HEK293 (cell line): ENCODE data around the gene CDK14.

Source experiments
- CTCF ChIA-PET: fragments of 350-600 bp; formaldehyde crosslinking; extraction: SDS; loops from one replicate; lab custom pipeline; 2021; ENCODE audit warnings: antibody characterized with exemption; lab: Yijun Ruan, JAX
- POLR2A ChIA-PET: fragments of 300-600 bp; formaldehyde crosslinking; extraction: SDS; loops from one replicate; lab custom pipeline; 2020; ENCODE audit warnings: antibody characterized with exemption, inconsistent platforms; lab: Yijun Ruan, JAX
- H3K27ac ChIP-seq: fragments of 200-500 bp; sonication (Bioruptor generic); 2 replicates; pipeline ENCODE4 v1.5.1; 2014; ENCODE audit warnings: low read depth, low read length, control low read depth, inconsistent platforms; ENCODE audit errors: extremely low read depth
- H3K36me3 ChIP-seq, 2 experiments: fragments of 200-500 bp in 1 of 2; sonication (Bioruptor generic) in 1 of 2; 1 replicate in 1 of 2; 2 replicates in 1 of 2; pipeline ENCODE4 v1.5.1; 2014 to 2017; ENCODE audit warnings: inconsistent platforms in 2 of 2, low read length in 2 of 2; ENCODE audit not compliant: control insufficient read depth in 2 of 2, insufficient read depth in 1 of 2
- H3K4me1 ChIP-seq: fragments of 200-500 bp; sonication (Bioruptor generic); 2 replicates; pipeline ENCODE4 v1.5.1; 2014; ENCODE audit warnings: mild to moderate bottlenecking, low read length, inconsistent platforms; ENCODE audit not compliant: control insufficient read depth, insufficient read depth
- H3K4me3 ChIP-seq: 2 replicates; pipeline ENCODE4 v1.5.1; 2011; ENCODE audit warnings: low read depth, mild to moderate bottlenecking, control low read depth, low read length, moderate library complexity
- H3K9me3 ChIP-seq: fragments of 200-500 bp; sonication (Bioruptor generic); 2 replicates; pipeline ENCODE4 v1.5.1; 2014; ENCODE audit warnings: low read depth, low read length, inconsistent platforms; ENCODE audit not compliant: control insufficient read depth, insufficient read depth
- BCL11A ChIP-seq: fragments of 450-650 bp; formaldehyde crosslinking; IDR thresholded peaks from 2 replicates; pipeline ENCODE4 v1.5.1; 2016; ENCODE audit warnings: low read depth, missing biosample characterization, missing genetic modification characterization
- GLI4 ChIP-seq: fragments of 450-650 bp; formaldehyde crosslinking; IDR thresholded peaks from 2 replicates; pipeline ENCODE4 v1.5.1; 2016; ENCODE audit warnings: missing biosample characterization, missing genetic modification characterization
- MYNN ChIP-seq: fragments of 450-650 bp; formaldehyde crosslinking; IDR thresholded peaks from 2 replicates; pipeline ENCODE4 v1.5.1; 2016; ENCODE audit warnings: missing biosample characterization, missing genetic modification characterization, borderline replicate concordance
- REPIN1 ChIP-seq: fragments of 450-650 bp; formaldehyde crosslinking; IDR thresholded peaks from 2 replicates; pipeline ENCODE4 v1.5.1; 2017; ENCODE audit warnings: missing biosample characterization, missing genetic modification characterization, low read depth
- SP7 ChIP-seq: fragments of 450-650 bp; formaldehyde crosslinking; IDR thresholded peaks from 2 replicates; pipeline ENCODE4 v1.5.1; 2016; ENCODE audit warnings: missing biosample characterization, missing genetic modification characterization
- YY2 ChIP-seq: fragments of 450-650 bp; formaldehyde crosslinking; IDR thresholded peaks from 2 replicates; pipeline ENCODE4 v1.5.1; 2016; ENCODE audit warnings: missing biosample characterization, missing genetic modification characterization
- ZBTB48 ChIP-seq: fragments of 450-650 bp; formaldehyde crosslinking; IDR thresholded peaks from 2 replicates; pipeline ENCODE4 v1.5.1; 2016; ENCODE audit warnings: missing biosample characterization, missing genetic modification characterization
- ZBTB8A ChIP-seq: fragments of 450-650 bp; formaldehyde crosslinking; IDR thresholded peaks from 2 replicates; pipeline ENCODE4 v1.5.1; 2016; ENCODE audit warnings: missing biosample characterization, missing genetic modification characterization
- ZFP3 ChIP-seq: fragments of 450-650 bp; formaldehyde crosslinking; IDR thresholded peaks from 2 replicates; pipeline ENCODE4 v1.5.1; 2016; ENCODE audit warnings: low read depth, missing biosample characterization, missing genetic modification characterization
- ZFP41 ChIP-seq: fragments of 450-650 bp; formaldehyde crosslinking; IDR thresholded peaks from 2 replicates; pipeline ENCODE4 v1.5.1; 2016; ENCODE audit warnings: missing biosample characterization, missing genetic modification characterization, borderline replicate concordance
- ZNF148 ChIP-seq: fragments of 450-650 bp; formaldehyde crosslinking; IDR thresholded peaks from 2 replicates; pipeline ENCODE4 v1.5.0; 2017; ENCODE audit warnings: missing biosample characterization, missing genetic modification characterization, borderline replicate concordance
- ZNF214 ChIP-seq: fragments of 450-650 bp; formaldehyde crosslinking; IDR thresholded peaks from 2 replicates; pipeline ENCODE4 v1.5.1; 2017; ENCODE audit warnings: missing biosample characterization, mild to moderate bottlenecking, missing genetic modification characterization, borderline replicate concordance
- ZNF221 ChIP-seq: fragments of 450-650 bp; formaldehyde crosslinking; IDR thresholded peaks from 2 replicates; pipeline ENCODE4 v1.5.1; 2017; ENCODE audit warnings: missing biosample characterization, missing genetic modification characterization, borderline replicate concordance
- ZNF266 ChIP-seq: fragments of 450-650 bp; formaldehyde crosslinking; IDR thresholded peaks from 2 replicates; pipeline ENCODE4 v1.5.1; 2016; ENCODE audit warnings: missing biosample characterization, missing genetic modification characterization, low read depth
- ZNF416 ChIP-seq: fragments of 450-650 bp; formaldehyde crosslinking; IDR thresholded peaks from 2 replicates; pipeline ENCODE4 v1.5.1; 2016; ENCODE audit warnings: missing biosample characterization, missing genetic modification characterization
- ZNF426 ChIP-seq: fragments of 450-650 bp; formaldehyde crosslinking; IDR thresholded peaks from 2 replicates; pipeline ENCODE4 v1.5.1; 2017; ENCODE audit warnings: missing biosample characterization, missing genetic modification characterization, mild to moderate bottlenecking, inconsistent platforms, moderate library complexity
- ZNF48 ChIP-seq: fragments of 450-650 bp; formaldehyde crosslinking; IDR thresholded peaks from 2 replicates; pipeline ENCODE4 v1.5.1; 2016; ENCODE audit warnings: missing biosample characterization, missing genetic modification characterization
- ZNF521 ChIP-seq: fragments of 450-650 bp; formaldehyde crosslinking; IDR thresholded peaks from 2 replicates; pipeline ENCODE4 v1.5.1; 2017; ENCODE audit warnings: missing biosample characterization, mild to moderate bottlenecking, missing genetic modification characterization
- ZNF548 ChIP-seq: fragments of 450-650 bp; formaldehyde crosslinking; IDR thresholded peaks from 2 replicates; pipeline ENCODE4 v1.5.1; 2016; ENCODE audit warnings: missing biosample characterization, missing genetic modification characterization
- ZNF596 ChIP-seq: fragments of 450-650 bp; IDR thresholded peaks from 2 replicates; pipeline ENCODE4 v1.5.0; 2018; ENCODE audit warnings: missing biosample characterization, mild to moderate bottlenecking, missing genetic modification characterization, moderate library complexity
- ZNF610 ChIP-seq: fragments of 450-650 bp; formaldehyde crosslinking; IDR thresholded peaks from 2 replicates; pipeline ENCODE4 v1.5.1; 2016; ENCODE audit warnings: missing biosample characterization, missing genetic modification characterization, borderline replicate concordance
- ZNF654 ChIP-seq: fragments of 450-650 bp; formaldehyde crosslinking; IDR thresholded peaks from 2 replicates; pipeline ENCODE4 v1.5.1; 2016; ENCODE audit warnings: low read depth, missing biosample characterization, missing genetic modification characterization
- ZNF670 ChIP-seq: fragments of 450-650 bp; formaldehyde crosslinking; IDR thresholded peaks from 2 replicates; pipeline ENCODE4 v1.5.1; 2016; ENCODE audit warnings: missing biosample characterization, missing genetic modification characterization, low read depth
- ZNF677 ChIP-seq: fragments of 450-650 bp; IDR thresholded peaks from 2 replicates; pipeline ENCODE4 v1.5.0; 2018; ENCODE audit warnings: missing biosample characterization, mild to moderate bottlenecking, missing genetic modification characterization, moderate library complexity
- ZNF768 ChIP-seq: fragments of 450-650 bp; formaldehyde crosslinking; IDR thresholded peaks from 2 replicates; pipeline ENCODE4 v1.5.1; 2018; ENCODE audit warnings: missing biosample characterization, mild to moderate bottlenecking, missing genetic modification characterization
- ZNF776 ChIP-seq: fragments of 450-650 bp; formaldehyde crosslinking; IDR thresholded peaks from 2 replicates; pipeline ENCODE4 v1.5.0; 2017; ENCODE audit warnings: missing biosample characterization, missing genetic modification characterization, borderline replicate concordance
- ZNF777 ChIP-seq: fragments of 450-650 bp; formaldehyde crosslinking; IDR thresholded peaks from 2 replicates; pipeline ENCODE4 v1.5.1; 2017; ENCODE audit warnings: missing biosample characterization, missing genetic modification characterization, borderline replicate concordance
- ZSCAN16 ChIP-seq: fragments of 450-650 bp; formaldehyde crosslinking; IDR thresholded peaks from 2 replicates; pipeline ENCODE4 v1.5.1; 2016; ENCODE audit warnings: missing biosample characterization, missing genetic modification characterization
- ZSCAN23 ChIP-seq: fragments of 450-650 bp; formaldehyde crosslinking; IDR thresholded peaks from 2 replicates; pipeline ENCODE4 v1.5.1; 2016; ENCODE audit warnings: missing biosample characterization, missing genetic modification characterization
- ZSCAN30 ChIP-seq: fragments of 450-650 bp; IDR thresholded peaks from 2 replicates; pipeline ENCODE4 v1.5.1; 2018; ENCODE audit warnings: missing biosample characterization, mild to moderate bottlenecking, missing genetic modification characterization, moderate library complexity
- TF ChIP-seq, protein P1 (sequence below): fragments of 450-650 bp; formaldehyde crosslinking; IDR thresholded peaks from 2 replicates; pipeline ENCODE4 v1.5.1; 2016; ENCODE audit warnings: missing biosample characterization, missing genetic modification characterization

CDK14 gene

DNA sequence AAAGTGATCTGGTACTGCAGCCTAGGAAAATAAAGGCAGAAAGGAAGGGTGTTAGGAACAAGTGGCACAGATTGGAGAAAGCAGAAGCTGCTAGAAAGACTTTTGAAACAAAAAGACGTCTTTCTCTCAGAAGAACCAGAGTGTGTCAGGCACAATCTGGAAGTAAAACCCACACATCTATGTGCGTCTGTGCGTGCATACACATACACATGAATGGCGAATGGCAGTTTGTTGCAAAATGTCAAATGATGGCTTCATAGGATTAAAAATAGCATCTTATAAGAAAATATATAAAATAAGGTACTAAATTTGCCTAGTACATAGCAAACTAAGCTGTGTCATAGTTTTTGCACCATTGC is 246.3 kb downstream of the CDK14 start (continued):
- TF ChIP-seq ZNF148 (tag by site-specific recombination), result no peak

DNA sequence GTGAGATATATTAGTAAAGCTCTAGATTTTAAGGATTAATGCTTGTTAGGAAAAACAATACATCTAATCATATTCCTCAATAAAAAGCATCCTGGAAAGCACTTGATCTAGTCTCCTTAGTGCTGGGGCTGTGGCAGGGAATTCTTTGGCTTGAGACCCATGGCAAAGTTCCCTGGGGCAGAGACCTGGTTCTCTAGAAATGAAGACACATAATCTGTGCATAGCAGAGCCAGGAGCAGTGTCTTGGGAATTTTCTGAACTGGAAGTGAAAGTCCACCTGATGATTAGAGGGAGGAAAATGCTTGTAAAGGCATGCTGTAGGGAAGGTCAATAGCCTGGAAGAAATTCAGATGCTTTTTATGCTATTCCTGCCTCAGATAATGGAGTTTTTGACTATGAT is 247.4 kb downstream of the CDK14 start:
- Histone ChIP-seq H3K4me3 (no peak overlapping the region), H3K27ac (no peak overlapping the region), H3K36me3 (no peaks in the 10 kb centered on the region), H3K9me3 (no peaks in the 10 kb centered on the region), H3K4me1 (no peaks in the 10 kb centered on the region)
- ChIA-PET POLR2A (no interaction called here), CTCF (interaction anchor here (0.5 to 0.7 kb wide), 2 partner anchors 117 to 129 kb away, joined by 3 to 4 read pairs; no protein-coding TSS in a partner anchor)
- TF ChIP-seq ZNF48 (tag by site-specific recombination), result no peak
- no peak for TF ChIP-seq ZFP3
- TF ChIP-seq, protein P1, sequence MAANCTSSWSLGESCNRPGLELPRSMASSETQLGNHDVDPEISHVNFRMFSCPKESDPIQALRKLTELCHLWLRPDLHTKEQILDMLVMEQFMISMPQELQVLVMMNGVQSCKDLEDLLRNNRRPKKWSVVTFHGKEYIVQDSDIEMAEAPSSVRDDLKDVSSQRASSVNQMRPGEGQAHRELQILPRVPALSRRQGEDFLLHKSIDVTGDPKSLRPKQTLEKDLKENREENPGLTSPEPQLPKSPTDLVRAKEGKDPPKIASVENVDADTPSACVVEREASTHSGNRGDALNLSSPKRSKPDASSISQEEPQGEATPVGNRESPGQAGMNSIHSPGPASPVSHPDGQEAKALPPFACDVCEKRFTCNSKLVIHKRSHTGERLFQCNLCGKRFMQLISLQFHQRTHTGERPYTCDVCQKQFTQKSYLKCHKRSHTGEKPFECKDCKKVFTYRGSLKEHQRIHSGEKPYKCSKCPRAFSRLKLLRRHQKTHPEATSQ (tag by site-specific recombination), result no peak
- TF ChIP-seq ZNF221 (tag by site-specific recombination), result no peak
- TF ChIP-seq ZNF426 (tag by site-specific recombination), result no peak
- no peak for TF ChIP-seq ZNF266
- TF ChIP-seq BCL11A, result no peak
- TF ChIP-seq SP7 (tag by site-specific recombination), result no peak
- no peak for TF ChIP-seq ZNF670 (tag by site-specific recombination)
- TF ChIP-seq ZNF677 (tag by site-specific recombination), result no peak
- no peak for TF ChIP-seq ZNF596 (tag by site-specific recombination)
- TF ChIP-seq ZBTB8A (tag by site-specific recombination), result no peak
- TF ChIP-seq YY2 (tag by site-specific recombination), result no peak
- TF ChIP-seq ZSCAN30 (tag by site-specific recombination), result no peak
- TF ChIP-seq ZNF610 (tag by site-specific recombination), result no peak
- no peak for TF ChIP-seq ZNF548
- no peak for TF ChIP-seq ZNF777 (tag by site-specific recombination)
- TF ChIP-seq ZBTB48 (tag by site-specific recombination), result no peak
- TF ChIP-seq ZNF654, result no peak
- TF ChIP-seq ZNF416, result no peak

DNA sequence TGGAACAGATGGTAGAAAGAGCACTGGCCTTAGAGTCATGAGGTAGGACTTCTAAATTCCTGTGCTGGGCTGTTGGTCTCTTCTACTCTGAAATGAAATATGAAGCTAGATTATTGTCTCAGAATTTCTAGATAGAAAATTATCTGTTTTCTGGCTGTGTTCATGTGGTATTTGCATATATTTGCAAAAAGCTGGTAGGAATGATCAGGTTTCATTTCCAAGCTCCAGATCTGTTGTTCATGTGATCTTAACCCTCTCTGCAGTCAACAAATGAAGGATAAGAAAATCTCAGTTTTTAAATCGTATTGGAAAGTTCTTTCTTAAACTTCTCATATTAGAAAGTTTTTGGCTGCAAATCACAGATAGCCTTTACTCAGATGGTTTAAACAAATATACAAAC is 248.3 kb downstream of the CDK14 start:
- Histone ChIP-seq H3K4me3 (no peak overlapping the region), H3K27ac (no peak overlapping the region), H3K36me3 (no peaks in the 10 kb centered on the region), H3K9me3 (no peaks in the 10 kb centered on the region), H3K4me1 (no peaks in the 10 kb centered on the region)
- CTCF ChIA-PET, result interaction anchor here (0.5 kb wide), 1 partner anchor 518 kb away, joined by 3 read pairs; no protein-coding TSS in a partner anchor
- POLR2A ChIA-PET, result no interaction called here
- no peak for TF ChIP-seq ZNF776
- no peak for TF ChIP-seq ZNF521 (tag by site-specific recombination)
- no peak for TF ChIP-seq ZSCAN23 (tag by site-specific recombination)
- no peak for TF ChIP-seq REPIN1 (tag by site-specific recombination)
- TF ChIP-seq ZNF768 (tag by site-specific recombination), result no peak
- TF ChIP-seq ZFP41 (tag by site-specific recombination), result no peak
- no peak for TF ChIP-seq ZNF214 (tag by site-specific recombination)
- TF ChIP-seq GLI4, result no peak
- no peak for TF ChIP-seq MYNN (tag by site-specific recombination)
- TF ChIP-seq ZNF148 (tag by site-specific recombination), result no peak
- TF ChIP-seq ZSCAN16 (tag by site-specific recombination), result no peak
